HG02981 (cell line): Measurements from ENCODE around the gene ADGRV1.

Experiments
- ATAC-seq: cut with Tn5 transposase; IDR thresholded peaks from one replicate; pipeline ENCODE4 v1.9.1; 2021; ENCODE audit warnings: mild to moderate bottlenecking, moderate library complexity; ENCODE audit not compliant: unreplicated experiment

ADGRV1 gene

GRCh38 chr5:90865180-90865579 is 306.6 kb downstream of the ADGRV1 start:
- ATAC-seq, result no peak

GRCh38 chr5:90866333-90866732 is 307.7 kb downstream of the ADGRV1 start:
- peak; percentile 71 for ATAC-seq

DNA sequence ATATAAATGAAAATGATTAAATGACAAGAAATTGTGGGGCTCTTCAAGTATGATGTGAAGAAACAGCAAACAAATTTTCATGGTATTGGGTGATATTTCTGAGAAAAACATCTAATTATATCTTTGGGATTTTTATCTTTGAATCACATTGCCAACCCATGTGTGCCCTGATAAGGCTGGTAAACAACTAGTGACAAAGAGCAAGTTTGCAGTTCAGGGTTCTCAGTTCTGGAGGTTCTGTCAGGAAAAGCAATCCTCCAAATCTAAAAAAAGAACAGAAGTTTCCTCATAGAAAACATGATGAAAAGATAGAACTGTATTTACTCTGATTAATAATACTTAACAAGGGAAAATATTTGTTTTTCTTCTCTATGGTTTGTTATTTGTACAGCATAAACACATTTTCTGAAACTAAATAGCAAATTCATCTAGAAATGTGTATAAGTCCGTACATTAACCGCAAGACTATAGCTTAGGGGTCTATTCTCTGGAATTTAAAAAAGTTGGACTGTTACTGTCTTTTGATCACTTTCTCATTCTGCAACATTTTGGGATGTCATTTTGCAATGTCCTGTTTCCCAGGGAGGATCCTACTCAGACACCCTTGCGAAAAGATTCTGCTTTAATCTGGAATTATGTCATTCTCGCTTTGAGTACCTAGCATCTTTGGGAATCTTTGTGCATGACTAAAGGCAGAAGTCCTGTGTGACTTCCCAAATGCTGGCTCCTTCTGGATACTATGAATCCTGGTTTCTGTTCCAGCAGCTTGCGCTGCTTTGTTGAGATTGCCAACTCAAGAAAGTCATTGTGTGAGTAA is 308.5 kb downstream of the ADGRV1 start:
- no peak for ATAC-seq

DNA sequence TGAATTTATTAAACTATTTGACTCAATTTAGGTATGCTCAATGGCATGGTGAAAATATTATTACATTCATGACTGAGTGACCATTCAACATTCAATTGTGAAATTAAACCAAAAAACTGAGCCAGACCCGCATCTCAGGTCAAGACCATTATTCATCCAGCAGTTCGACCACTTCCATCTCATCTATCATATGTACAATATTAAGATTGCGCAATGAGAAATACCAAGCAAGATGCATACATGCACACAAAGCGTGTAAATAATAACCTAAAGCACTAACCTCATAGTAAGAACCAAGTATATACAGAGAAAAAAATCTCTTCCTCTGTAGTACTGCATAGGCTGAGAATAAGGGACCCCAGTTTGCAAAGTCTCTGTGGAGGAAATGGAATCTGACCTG is 310.2 kb downstream of the ADGRV1 start:
- no peak for ATAC-seq

GRCh38 chr5:90871391-90871991 is 312.9 kb downstream of the ADGRV1 start:
- no peak for ATAC-seq

GRCh38 chr5:90873033-90873517 is 314.5 kb downstream of the ADGRV1 start:
- no peak for ATAC-seq

DNA sequence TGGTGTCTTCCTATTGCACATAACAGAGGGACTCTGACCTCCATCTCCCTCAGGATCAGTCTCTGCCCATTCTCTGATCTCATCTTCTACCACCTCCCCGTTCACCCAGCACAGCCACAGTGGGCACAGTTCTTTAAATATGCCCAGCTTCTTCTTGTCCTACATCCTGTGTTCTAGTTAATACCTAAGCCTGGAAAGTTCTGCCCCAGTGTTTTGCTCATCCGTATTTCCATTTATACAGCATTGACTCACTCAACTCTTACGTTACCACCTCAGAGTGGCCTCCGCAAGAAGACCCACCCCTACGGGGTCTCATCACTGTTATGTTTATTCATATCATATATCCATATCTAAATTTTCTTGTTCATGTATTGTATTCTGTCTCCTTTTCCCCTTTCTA is 315.5 kb downstream of the ADGRV1 start:
- ATAC-seq, result no peak

- ATAC-seq, result no peak
Observed at GRCh38 chr5:90875456-90875855, 316.9 kb downstream of the ADGRV1 start.

DNA sequence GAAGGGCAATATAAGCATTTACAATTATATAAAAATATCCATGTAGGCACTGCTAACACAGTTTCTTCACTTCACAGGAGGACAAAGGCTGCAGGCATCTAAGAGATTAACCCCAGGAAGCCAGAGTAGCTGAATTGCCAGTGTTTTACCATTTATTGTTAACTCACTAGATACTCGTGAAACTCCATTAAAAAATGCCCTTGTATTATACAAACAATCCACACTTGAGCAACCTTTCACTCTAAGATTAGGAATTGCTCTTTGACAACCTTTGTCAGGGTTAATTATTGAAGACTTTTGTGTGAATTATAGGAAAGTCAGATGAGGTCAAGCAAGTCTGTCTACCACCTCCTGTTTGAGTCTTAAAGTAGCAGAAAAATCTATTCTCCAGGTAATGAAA is 317.8 kb downstream of the ADGRV1 start:
- ATAC-seq, result no peak

DNA sequence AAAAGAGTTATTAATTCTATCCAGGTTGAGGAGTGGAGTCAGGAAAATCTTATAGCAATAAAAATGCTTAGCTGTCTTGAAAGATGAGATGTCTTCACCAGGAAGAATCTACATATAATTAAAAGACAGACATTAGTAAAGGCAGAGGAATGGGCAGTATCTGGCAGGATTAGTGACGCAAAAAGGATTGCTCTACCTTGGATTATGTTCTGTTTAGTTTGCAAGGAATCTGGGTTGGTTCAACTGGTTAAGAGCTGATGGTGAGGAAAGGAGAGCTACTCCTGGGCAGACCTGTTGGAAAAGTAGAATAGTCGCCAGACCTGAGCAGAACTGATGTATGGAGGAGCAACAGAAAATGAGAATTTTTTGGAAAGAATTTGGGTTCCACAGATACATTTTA is 318.5 kb downstream of the ADGRV1 start:
- no peak for ATAC-seq

DNA sequence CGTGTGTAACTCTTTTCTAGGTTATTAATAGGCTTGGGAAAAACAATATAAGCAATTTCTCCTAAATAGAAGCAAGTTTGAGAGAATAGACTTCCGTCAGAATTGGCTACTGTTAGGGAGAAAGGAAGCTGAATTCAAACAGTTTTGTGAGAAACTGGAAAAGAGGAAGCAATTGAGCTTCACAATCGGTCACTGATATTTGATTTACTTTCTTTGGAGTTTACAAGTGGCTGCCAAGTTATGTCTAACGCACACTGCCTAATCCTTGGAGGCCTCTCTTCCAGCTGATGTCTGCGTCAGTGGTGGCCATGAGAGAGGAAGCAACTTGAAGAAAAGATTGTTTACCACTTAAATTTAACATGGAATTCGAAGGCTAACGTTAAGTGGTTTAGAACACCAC is 319.5 kb downstream of the ADGRV1 start:
- no peak for ATAC-seq

- no peak for ATAC-seq
Observed at GRCh38 chr5:90878549-90879196, 320.1 kb downstream of the ADGRV1 start.

DNA sequence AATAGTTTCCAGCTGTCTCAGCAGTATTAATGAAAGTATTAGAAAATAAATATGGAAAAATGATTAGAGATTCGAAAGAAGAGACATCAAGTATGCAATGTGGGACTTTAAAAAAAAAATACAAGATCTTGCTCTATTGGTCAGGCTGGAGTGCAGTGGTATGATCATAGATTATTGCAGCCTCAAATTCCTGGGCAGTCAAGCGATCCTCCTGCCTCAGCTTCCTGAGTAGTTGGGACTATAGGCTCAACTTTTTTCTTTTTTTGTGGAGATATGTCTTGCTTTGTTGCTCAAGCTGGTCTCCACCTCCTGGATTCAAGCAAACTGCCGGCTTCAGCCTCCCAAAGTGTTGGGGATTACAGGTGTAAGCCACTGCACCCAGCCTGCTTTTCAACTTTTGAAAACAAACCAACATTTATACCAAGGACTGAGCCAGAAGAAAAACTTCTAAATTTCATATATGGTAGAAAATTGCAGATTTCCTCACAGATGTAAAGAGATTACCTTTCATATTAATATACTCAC is 323.1 kb downstream of the ADGRV1 start:
- ATAC-seq, result no peak

GRCh38 chr5:90882448-90882847 is 323.9 kb downstream of the ADGRV1 start:
- no peak for ATAC-seq

GRCh38 chr5:90885180-90885868 is 326.7 kb downstream of the ADGRV1 start:
- no peak for ATAC-seq

GRCh38 chr5:90886381-90886780 is 327.8 kb downstream of the ADGRV1 start:
- ATAC-seq, result no peak

DNA sequence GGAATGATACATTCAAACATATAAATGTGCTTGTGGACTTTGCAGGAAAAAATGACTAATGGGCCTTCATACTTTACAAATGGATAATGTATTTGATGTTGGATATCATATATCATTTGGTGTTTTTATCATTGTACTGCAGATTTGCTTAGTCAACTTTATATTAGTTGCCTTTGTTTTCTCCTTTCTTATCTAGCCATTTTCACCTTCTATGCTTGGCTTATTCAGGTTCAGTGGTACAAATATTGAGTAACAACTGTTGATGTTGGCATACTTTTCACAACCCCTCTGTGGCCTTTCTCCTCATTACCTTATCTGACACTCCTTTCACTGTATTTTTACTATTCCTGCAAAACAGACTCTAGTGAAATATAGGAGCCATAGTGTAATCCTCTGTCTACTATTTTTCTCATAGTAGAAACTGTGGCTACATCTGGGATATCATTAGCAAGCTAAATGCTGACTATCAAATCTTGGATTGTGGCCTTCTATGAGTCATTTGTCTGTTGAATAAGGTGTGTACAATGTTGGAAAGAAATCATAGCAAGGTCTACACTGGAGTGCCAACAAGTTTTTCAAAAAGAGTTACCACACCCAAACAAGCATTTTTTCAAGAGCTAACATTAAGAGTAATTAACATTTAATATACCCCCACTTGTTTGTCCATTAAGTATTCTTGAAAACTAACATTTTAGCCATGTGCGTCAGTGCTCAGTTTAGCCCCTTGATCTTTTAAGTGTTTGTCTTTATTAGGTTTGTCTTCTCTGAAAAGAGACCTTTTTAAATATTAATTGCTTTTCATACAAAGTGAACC is 330.1 kb downstream of the ADGRV1 start:
- no peak for ATAC-seq

DNA sequence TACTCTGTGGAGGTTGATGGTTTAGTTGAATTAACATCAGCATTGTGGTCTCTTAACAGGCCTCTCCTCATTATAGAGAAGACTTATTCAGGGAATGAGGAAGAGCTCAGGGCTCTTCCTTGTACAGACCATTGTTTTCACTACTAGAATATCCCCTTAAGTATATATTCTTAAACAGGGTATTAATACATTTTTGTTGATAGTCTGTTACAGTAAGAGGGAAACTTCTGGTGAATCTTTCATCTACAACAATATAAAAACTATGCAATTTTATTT is 330.7 kb downstream of the ADGRV1 start:
- ATAC-seq, result no peak

- no peak for ATAC-seq
Observed at GRCh38 chr5:90890180-90890579, 331.6 kb downstream of the ADGRV1 start.

DNA sequence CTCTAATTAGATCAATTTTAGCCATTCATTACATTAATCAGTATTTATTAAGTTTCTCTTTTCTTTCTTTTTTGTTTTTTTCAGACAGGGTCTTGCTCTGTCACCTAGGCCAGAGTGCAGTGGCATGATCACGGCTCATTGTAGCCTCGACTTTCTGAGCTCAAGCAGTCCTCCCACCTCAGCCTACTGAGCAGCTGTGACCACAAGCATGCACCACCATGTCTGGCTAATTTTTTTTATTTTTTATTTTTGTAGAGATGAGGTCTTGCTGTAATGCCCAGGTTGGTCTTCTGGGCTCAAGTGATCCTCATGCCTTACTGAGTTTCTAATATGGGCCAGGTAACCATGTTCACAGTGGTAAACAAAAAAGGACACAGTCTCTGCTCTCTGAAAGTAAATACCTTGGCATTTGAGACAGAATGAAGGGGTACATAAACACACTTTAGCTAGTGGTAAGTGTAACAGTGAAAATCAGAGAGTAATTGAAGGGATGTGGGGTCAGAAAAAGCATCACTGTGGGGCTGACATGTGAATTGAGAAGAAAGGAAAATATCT is 336.3 kb downstream of the ADGRV1 start:
- ATAC-seq, result no peak
